Ishikawa (cell line): ENCODE results near the gene TMED8.

ENCODE experiments used
- CEBPB ChIP-seq: IDR thresholded peaks from 2 replicates; pipeline ENCODE4 v1.6.1; 2012
- CREB1 ChIP-seq: IDR thresholded peaks from 2 replicates; pipeline ENCODE4 v1.6.1; 2012; ENCODE audit warnings: low read depth
- EGR1 ChIP-seq: IDR thresholded peaks from 2 replicates; pipeline ENCODE4 v1.6.1; 2012
- EP300 ChIP-seq: IDR thresholded peaks from 2 replicates; pipeline ENCODE4 v1.6.1; 2012; ENCODE audit warnings: borderline replicate concordance
- FOXM1 ChIP-seq: IDR thresholded peaks from 2 replicates; pipeline ENCODE4 v1.6.1; 2012; ENCODE audit warnings: low read depth, borderline replicate concordance
- NFIC ChIP-seq: IDR thresholded peaks from 2 replicates; pipeline ENCODE4 v1.6.1; 2012
- RAD21 ChIP-seq: IDR thresholded peaks from 2 replicates; pipeline ENCODE4 v1.6.1; 2012; ENCODE audit warnings: low read depth
- TAF1 ChIP-seq: IDR thresholded peaks from 2 replicates; pipeline ENCODE4 v1.6.1; 2012; ENCODE audit warnings: low read depth, mild to moderate bottlenecking
- TCF12 ChIP-seq: IDR thresholded peaks from 2 replicates; pipeline ENCODE4 v1.6.1; 2012; ENCODE audit warnings: low read depth
- TEAD4 ChIP-seq: IDR thresholded peaks from 2 replicates; pipeline ENCODE4 v1.6.1; 2012
- YY1 ChIP-seq: IDR thresholded peaks from 2 replicates; pipeline ENCODE4 v1.6.1; 2012; ENCODE audit warnings: low read depth
- ZBTB7A ChIP-seq: IDR thresholded peaks from 2 replicates; pipeline ENCODE4 v1.6.1; 2012; ENCODE audit warnings: low read depth
- TF ChIP-seq, protein P1 (sequence below): IDR thresholded peaks from 2 replicates; pipeline ENCODE4 v1.6.1; 2012
- TF ChIP-seq, protein P2 (sequence below): IDR thresholded peaks from 2 replicates; pipeline ENCODE4 v1.6.1; 2012; ENCODE audit warnings: low read depth, mild to moderate bottlenecking
- TF ChIP-seq, protein P3 (sequence below): IDR thresholded peaks from 2 replicates; pipeline ENCODE4 v1.6.1; 2012

Gene TMED8

DNA sequence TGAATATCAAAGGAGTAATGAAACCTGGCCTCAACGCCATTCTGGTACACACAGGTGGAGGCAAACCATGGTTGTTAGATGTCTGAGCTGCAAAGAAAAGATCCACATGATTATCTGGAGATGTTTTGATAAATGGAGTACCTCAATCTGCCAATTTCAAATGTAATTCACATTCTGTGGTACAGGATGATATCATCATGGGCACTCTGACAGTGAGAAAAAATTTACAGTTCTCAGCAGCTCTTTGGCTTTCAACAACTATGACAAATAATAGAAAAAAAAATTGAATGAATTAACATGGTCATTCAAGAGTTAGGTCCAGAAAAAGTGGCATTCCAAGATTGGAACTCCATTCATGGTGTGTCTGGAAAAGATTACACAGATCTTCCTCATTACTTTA lies 17.3 kb downstream of the TMED8 start:
- TF ChIP-seq CREB1 (no peak), EGR1 (no peak), EP300 (no peak), CEBPB (no peak), TEAD4 (no peak)

DNA sequence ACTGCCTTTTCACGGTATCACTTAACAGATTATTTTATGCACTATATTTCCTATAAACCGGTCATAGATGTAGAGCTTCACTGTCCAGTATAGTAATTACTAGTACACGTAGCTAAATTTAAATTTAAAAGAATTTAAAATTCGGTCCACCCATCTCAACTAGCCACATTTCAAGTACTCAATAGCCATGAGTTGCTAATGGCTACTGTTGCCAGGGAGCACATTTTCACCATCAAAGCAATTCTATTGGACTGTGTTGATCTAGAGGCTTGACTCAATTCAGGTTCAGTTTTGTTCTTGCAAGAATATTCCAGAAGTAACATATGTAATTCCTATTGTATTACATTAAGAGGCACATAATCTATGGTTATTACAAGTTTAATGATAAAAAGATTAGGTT lies 20.0 kb downstream of the TMED8 start:
- TF ChIP-seq TCF12: no peak
- TF ChIP-seq ZBTB7A: no peak
- TF ChIP-seq EGR1: no peak
- no peak for TF ChIP-seq CEBPB
- TF ChIP-seq FOXM1: no peak
- TF ChIP-seq, protein P1, sequence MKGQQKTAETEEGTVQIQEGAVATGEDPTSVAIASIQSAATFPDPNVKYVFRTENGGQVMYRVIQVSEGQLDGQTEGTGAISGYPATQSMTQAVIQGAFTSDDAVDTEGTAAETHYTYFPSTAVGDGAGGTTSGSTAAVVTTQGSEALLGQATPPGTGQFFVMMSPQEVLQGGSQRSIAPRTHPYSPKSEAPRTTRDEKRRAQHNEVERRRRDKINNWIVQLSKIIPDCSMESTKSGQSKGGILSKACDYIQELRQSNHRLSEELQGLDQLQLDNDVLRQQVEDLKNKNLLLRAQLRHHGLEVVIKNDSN: no peak
- TF ChIP-seq NFIC: no peak
- no peak for TF ChIP-seq EP300
- no peak for TF ChIP-seq TAF1
- TF ChIP-seq, protein P2, sequence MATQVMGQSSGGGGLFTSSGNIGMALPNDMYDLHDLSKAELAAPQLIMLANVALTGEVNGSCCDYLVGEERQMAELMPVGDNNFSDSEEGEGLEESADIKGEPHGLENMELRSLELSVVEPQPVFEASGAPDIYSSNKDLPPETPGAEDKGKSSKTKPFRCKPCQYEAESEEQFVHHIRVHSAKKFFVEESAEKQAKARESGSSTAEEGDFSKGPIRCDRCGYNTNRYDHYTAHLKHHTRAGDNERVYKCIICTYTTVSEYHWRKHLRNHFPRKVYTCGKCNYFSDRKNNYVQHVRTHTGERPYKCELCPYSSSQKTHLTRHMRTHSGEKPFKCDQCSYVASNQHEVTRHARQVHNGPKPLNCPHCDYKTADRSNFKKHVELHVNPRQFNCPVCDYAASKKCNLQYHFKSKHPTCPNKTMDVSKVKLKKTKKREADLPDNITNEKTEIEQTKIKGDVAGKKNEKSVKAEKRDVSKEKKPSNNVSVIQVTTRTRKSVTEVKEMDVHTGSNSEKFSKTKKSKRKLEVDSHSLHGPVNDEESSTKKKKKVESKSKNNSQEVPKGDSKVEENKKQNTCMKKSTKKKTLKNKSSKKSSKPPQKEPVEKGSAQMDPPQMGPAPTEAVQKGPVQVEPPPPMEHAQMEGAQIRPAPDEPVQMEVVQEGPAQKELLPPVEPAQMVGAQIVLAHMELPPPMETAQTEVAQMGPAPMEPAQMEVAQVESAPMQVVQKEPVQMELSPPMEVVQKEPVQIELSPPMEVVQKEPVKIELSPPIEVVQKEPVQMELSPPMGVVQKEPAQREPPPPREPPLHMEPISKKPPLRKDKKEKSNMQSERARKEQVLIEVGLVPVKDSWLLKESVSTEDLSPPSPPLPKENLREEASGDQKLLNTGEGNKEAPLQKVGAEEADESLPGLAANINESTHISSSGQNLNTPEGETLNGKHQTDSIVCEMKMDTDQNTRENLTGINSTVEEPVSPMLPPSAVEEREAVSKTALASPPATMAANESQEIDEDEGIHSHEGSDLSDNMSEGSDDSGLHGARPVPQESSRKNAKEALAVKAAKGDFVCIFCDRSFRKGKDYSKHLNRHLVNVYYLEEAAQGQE: no peak
- no peak for TF ChIP-seq TEAD4
- TF ChIP-seq, protein P3, sequence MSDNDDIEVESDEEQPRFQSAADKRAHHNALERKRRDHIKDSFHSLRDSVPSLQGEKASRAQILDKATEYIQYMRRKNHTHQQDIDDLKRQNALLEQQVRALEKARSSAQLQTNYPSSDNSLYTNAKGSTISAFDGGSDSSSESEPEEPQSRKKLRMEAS: no peak
- no peak for TF ChIP-seq YY1
- TF ChIP-seq RAD21: no peak
- TF ChIP-seq CREB1: no peak

DNA sequence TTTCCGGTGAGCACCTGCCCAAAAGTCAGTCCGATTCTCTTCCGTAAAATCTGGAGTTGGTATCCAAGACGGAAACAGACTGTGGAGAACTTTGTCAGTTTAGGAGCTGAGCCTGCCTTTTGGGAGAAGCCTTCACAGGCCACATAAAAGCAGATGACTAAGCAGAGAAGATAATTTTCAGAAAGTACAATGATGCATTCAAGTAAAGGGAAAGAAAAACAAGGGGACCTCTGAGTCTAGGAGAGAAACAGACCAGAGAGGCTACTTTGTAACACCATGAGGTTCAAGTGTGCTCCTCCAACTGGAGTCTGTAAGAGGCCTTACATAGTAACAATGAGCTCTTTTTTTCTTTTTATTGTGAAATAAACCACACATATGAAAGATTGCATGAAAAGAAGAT lies 21.1 kb downstream of the TMED8 start:
- TF ChIP-seq CEBPB: no peak
- TF ChIP-seq FOXM1: no peak
- TF ChIP-seq TCF12: no peak
- no peak for TF ChIP-seq CREB1
- TF ChIP-seq TAF1: no peak
- TF ChIP-seq, protein P2: no peak
- no peak for TF ChIP-seq EP300
- TF ChIP-seq TEAD4: no peak
- TF ChIP-seq, protein P3: no peak
- TF ChIP-seq NFIC: no peak

DNA sequence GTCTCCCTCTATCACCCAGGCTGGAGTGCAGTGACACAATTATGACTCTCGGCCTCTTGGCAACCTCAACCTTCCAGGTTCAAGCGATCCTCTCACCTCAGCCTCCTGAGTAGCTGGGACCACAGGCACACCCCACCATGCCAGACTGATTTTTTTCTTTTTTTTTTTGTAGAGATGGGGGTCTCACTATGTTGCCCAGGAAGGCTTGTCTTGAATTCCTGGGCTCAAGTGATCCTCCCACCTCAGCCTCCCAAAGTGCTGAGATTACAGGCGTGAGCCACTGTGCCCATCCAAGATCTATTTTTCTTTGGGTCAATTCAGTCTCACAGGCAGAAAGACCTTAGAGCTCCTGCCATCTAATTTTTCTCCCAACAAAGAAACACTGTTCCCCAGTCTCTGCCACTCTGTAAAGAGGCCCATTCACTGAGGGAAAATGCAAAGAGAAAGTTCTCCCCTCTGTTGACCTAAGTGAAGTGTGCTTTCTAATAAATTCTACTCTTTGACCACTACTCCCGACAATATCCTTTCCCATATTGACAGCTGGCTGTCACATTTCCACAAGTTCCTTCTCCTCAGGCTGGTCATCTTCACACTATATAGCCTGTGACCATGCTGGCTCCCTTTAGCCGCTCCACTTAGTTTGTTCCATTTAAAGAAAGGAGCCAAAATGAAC lies 23.3 kb downstream of the TMED8 start:
- TF ChIP-seq, protein P1: no peak

DNA sequence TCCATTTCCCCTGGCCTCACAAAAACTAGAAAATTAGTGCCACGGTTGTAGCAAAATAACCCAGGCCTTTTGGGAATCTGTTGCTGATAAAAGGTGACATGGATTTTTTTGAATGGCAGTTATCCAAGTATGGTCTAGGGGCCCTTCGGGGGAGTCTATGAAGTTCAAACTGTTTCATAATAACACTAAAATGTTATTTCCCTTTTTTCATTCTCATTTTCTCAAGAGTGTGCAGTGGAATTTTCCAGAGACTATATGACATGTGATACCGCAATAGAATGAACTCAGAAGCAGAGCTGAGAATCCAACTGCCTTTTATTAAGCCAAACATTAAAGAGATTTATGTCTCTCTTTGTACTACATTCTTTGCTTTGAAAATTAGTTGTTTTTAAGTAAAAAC lies 29.1 kb downstream of the TMED8 start:
- TF ChIP-seq, protein P1: no peak
- no peak for TF ChIP-seq YY1
- no peak for TF ChIP-seq ZBTB7A
- TF ChIP-seq FOXM1: no peak
- no peak for TF ChIP-seq NFIC
- TF ChIP-seq, protein P3: no peak
- TF ChIP-seq, protein P2: no peak
- TF ChIP-seq TCF12: no peak
- no peak for TF ChIP-seq CEBPB
- no peak for TF ChIP-seq CREB1
- no peak for TF ChIP-seq EP300
